Neuron (in vitro differentiated cells): ENCODE results near the gene CDH24.

Experiments used
- H2AFZ ChIP-seq: one replicate; pipeline ENCODE4 v1.6.1; 2013; ENCODE audit warnings: low read depth, mild to moderate bottlenecking, inconsistent platforms, low read length, moderate library complexity
- H3K27me3 ChIP-seq: one replicate; pipeline ENCODE4 v1.6.1; 2013; ENCODE audit warnings: low read length; ENCODE audit not compliant: insufficient read depth
- H3K36me3 ChIP-seq: one replicate; pipeline ENCODE4 v1.6.1; 2013; ENCODE audit warnings: low read length; ENCODE audit not compliant: insufficient read depth
- H3K4me1 ChIP-seq: one replicate; pipeline ENCODE4 v1.6.1; 2013; ENCODE audit warnings: low read length; ENCODE audit not compliant: insufficient read depth
- H3K4me3 ChIP-seq: 2 replicates; pipeline ENCODE4 v1.5.1; 2013; ENCODE audit warnings: mild to moderate bottlenecking, low read length, moderate library complexity
- H3K9me3 ChIP-seq: one replicate; pipeline ENCODE4 v1.6.1; 2013; ENCODE audit warnings: low read length

Gene CDH24

GRCh38 chr14:23052671-23053070 is 4.6 kb downstream of the CDH24 start:
- Histone ChIP-seq H3K27me3 (no peaks in the 10 kb centered on the region), H3K4me1 (peaks cover 13% of the 10 kb centered on the region), H2AFZ (no peak overlapping the region), H3K9me3 (peaks cover 7% of the 10 kb centered on the region), H3K4me3 (no peak overlapping the region), H3K36me3 (peaks cover 42% of the 10 kb centered on the region)

- H3K4me1 ChIP-seq, result peaks cover 13% of the 10 kb centered on the region
- peaks cover 45% of the 10 kb centered on the region for H3K36me3 ChIP-seq
- no peaks in the 10 kb centered on the region for H3K27me3 ChIP-seq
- H2AFZ ChIP-seq, result no peak overlapping the region
- no peak overlapping the region for H3K4me3 ChIP-seq
- peaks cover 7% of the 10 kb centered on the region for H3K9me3 ChIP-seq
These were observed 5.1 kb downstream of the CDH24 start for GRCh38 chr14:23052182-23052623.

DNA sequence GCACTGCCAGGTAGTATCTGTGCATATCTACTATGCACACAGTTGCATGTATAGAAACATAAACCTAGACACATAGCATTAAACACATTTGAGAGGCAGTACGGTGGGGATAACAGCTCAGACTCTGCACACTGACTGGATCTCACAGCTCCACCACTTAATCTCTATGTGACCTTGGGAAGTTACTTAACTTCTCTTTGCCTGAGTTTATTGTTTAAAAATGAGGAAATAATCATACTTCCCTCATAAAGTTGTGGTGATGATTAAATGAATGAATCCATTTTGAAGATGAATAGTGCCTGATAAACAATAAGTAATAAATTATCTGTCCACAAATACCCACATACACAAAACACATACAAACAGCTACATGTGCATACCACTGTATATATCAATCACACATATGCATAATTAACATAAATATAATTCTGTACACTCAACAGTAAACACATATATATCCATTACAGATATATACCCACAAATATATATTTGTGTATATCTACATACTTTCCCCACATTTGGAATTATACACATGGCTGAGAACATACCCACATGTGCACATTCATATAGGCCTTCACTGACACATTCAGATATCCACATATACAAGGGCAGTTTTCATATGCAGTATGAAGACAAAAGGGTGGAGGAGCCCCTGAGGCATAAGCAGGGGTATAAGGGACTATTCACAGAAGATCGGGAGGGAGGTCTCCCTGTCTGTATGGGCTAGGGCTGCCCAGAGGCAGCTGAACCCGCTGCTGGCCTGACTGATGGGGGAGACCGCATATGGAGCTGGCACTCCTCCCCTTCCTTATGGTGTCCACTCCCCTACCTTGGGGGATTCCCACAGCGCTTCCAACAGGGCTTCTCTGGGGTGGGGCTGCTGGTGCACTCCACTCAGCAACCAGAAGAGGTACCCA is 5.9 kb downstream of the CDH24 start:
- H3K36me3 ChIP-seq, result peaks cover 45% of the 10 kb centered on the region
- H3K27me3 ChIP-seq, result no peaks in the 10 kb centered on the region
- peaks cover 7% of the 10 kb centered on the region for H3K9me3 ChIP-seq
- H2AFZ ChIP-seq, result no peak overlapping the region
- peaks cover 6% of the 10 kb centered on the region for H3K4me1 ChIP-seq
- H3K4me3 ChIP-seq, result no peak overlapping the region

DNA sequence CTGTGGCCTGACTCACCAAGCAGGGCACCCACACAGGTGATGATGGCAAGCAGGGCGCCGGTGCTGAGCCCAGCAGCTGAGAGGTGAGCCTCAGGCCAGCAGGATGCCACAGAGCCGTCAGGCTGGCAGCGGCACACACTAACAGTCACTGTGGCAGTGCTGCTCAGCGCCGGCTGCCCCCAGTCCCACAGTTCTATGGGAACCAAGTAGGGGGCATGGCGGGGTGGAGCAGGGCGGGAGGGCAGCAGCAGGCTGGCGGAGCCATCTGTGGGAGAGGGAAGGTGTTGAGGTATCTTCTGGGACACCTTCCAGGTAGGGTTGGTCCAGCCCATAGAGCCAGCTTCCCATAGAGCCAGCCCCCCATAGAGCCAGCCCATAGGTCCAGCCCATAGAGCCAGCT is 8.3 kb downstream of the CDH24 start:
- no peak overlapping the region for H3K4me3 ChIP-seq
- H3K9me3 ChIP-seq, result peaks cover 7% of the 10 kb centered on the region
- H3K4me1 ChIP-seq, result no peaks in the 10 kb centered on the region
- no peak overlapping the region for H2AFZ ChIP-seq
- H3K36me3 ChIP-seq, result peaks cover 43% of the 10 kb centered on the region
- H3K27me3 ChIP-seq, result no peaks in the 10 kb centered on the region

GRCh38 chr14:23047751-23048693 is 9.3 kb downstream of the CDH24 start:
- Histone ChIP-seq H3K9me3 (peaks cover 7% of the 10 kb centered on the region), H3K27me3 (no peaks in the 10 kb centered on the region), H3K4me1 (no peaks in the 10 kb centered on the region), H3K36me3 (peaks cover 33% of the 10 kb centered on the region), H2AFZ (no peak overlapping the region), H3K4me3 (no peak overlapping the region)

GRCh38 chr14:23047034-23047634 is 10.2 kb downstream of the CDH24 start:
- peaks cover 31% of the 10 kb centered on the region for H3K36me3 ChIP-seq
- H3K27me3 ChIP-seq, result no peaks in the 10 kb centered on the region
- no peaks in the 10 kb centered on the region for H3K4me1 ChIP-seq
- peaks cover 7% of the 10 kb centered on the region for H3K9me3 ChIP-seq
- H3K4me3 ChIP-seq, result no peak overlapping the region
- H2AFZ ChIP-seq, result no peak overlapping the region

DNA sequence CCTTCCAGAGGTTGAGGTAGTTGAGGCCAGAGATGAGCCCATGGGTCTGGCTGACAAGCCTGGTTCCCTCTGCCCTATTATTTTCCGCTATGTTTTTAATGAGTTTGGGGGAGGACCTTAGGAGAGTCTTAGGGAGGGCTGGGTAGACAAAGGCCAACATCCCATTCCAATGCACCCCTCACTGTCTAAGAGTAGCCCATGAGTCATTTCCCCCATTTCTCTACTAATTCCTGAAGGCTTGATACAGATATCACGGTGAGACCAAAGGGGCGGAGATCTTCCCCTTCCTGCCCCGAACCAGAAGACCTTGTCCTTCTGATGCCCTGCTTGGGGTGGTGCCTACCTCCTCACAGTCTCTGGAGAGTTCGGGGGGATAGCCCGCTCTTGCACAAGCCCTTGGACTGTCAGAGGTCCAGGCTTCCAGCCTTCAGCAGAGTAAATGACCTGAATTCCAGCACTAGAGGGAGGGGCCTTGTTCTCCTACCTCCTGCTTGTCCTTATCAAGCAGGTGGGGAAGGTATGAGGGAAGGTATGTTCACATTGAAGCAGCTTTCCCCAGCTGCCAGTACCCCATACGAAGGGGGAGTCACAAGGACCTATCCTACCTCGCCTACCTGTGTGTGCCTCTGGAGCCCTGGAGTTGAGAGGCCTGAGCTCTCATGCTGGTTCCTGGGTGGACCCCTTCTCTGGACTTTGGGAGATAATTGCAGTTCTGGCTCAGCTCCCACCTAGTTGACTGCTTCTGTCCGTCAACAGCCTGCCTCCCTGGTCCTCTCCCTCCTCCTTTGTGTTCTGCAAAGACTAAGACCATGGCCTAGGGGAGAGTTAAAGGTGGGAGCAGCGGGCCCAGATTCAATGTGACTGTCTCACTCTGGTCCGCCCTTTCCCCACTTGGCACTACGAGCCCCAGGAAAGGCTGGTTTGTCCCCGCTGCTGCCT is 11.6 kb downstream of the CDH24 start:
- H3K4me3 ChIP-seq, result no peak overlapping the region
- no peaks in the 10 kb centered on the region for H3K4me1 ChIP-seq
- no peaks in the 10 kb centered on the region for H3K27me3 ChIP-seq
- peaks cover 24% of the 10 kb centered on the region for H3K36me3 ChIP-seq
- H2AFZ ChIP-seq, result no peak overlapping the region
- H3K9me3 ChIP-seq, result peaks cover 7% of the 10 kb centered on the region

DNA sequence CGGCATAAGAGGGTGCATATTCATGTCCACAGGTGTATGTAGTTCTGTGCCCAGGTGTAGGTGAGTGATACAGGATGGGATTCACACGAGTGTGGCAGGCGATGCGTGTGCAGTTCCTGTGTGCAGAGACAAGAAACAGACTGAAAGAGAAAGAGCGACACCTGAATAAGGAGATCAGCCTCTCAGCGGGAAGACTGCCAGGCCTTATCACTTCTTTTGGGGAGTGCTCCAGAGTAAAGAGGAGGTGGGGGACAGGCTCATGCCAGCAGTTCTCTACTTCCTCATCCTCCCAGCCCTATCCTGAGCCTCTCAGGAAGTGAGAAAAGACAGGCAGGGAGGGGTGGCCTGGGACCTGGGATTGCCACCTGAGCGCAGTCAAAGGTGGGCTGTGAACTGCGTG is 12.5 kb downstream of the CDH24 start:
- Histone ChIP-seq H3K36me3 (peaks cover 16% of the 10 kb centered on the region), H2AFZ (no peak overlapping the region), H3K4me3 (no peak overlapping the region), H3K9me3 (peaks cover 7% of the 10 kb centered on the region), H3K4me1 (no peaks in the 10 kb centered on the region), H3K27me3 (no peaks in the 10 kb centered on the region)

DNA sequence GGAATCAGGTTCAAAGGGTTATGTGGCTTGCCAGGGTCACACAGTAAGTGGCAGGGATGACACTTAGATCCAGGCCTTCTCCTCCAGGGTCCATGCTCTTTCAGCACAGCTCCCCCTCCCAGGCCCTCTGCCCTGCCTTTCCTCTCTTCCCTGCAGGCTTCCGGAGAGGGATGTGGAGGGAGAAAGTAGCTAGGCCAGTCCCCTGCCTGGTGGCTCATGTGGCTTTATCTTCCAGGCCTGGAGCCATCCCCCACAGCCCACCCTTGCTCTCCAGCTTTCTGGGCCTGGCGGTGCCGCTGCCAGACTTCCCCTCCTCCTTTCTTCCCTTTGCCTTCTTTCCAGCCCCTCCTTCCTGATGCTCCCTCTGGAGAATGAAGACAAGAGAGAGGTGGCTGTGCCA is 13.6 kb downstream of the CDH24 start:
- Histone ChIP-seq H3K4me1 (no peaks in the 10 kb centered on the region), H3K9me3 (peaks cover 6% of the 10 kb centered on the region), H2AFZ (no peak overlapping the region), H3K27me3 (no peaks in the 10 kb centered on the region), H3K36me3 (peaks cover 7% of the 10 kb centered on the region), H3K4me3 (no peak overlapping the region)

DNA sequence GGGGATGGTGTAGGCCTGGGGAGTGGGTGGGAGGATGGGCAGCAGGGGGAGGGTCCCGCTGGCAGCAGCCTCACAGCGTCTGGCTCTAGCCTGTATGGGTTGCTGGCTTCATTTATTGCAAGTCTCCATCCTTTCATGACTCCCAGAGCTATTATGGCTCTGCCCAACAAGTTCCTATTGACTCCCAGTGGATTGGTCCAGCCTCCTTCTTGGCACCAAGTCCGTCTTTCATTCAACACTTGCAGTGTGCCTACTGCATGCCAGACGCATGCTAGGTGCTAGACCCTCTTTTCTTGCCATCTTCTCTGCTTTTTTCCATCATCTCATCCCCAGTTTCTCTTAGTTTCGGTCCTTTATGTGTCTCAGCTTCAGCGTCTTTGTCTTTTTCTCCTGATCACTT is 14.2 kb downstream of the CDH24 start:
- Histone ChIP-seq H3K4me1 (no peaks in the 10 kb centered on the region), H3K9me3 (no peaks in the 10 kb centered on the region), H3K27me3 (no peaks in the 10 kb centered on the region), H3K36me3 (peaks cover 2% of the 10 kb centered on the region), H2AFZ (no peak overlapping the region), H3K4me3 (no peak overlapping the region)

DNA sequence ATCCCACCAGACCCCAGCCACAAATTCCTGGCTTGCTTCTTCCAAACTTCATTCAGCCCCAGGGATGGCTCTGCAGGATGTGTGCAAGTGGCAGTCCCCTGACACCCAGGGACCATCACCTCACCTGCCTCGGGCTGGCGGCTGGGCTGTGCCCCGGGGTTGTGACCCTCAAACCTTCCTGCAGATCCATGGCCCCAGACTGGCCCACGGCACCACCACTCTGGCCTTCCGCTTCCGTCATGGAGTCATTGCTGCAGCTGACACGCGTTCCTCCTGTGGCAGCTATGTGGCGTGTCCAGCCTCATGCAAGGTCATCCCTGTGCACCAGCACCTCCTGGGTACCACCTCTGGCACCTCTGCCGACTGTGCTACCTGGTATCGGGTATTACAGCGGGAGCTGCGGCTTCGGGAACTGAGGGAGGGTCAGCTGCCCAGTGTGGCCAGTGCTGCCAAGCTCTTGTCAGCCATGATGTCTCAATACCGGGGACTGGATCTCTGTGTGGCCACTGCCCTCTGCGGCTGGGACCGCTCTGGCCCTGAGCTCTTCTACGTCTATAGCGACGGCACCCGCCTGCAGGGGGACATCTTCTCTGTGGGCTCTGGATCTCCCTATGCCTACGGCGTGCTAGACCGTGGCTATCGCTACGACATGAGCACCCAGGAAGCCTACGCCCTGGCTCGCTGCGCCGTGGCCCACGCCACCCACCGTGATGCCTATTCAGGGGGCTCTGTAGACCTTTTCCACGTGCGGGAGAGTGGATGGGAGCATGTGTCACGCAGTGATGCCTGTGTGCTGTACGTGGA is 15.0 kb downstream of the CDH24 start, which contains the start of gene PSMB11:
Gene PSMB11, plus strand, starts transcription at position 51 of the 804 bp plus-strand sequence. Its CDS starts 14 bp downstream, at position 65.
- no peaks in the 10 kb centered on the region for H3K36me3 ChIP-seq
- no peaks in the 10 kb centered on the region for H3K9me3 ChIP-seq
- no peaks in the 10 kb centered on the region for H3K4me1 ChIP-seq
- H3K4me3 ChIP-seq, result no peak within 1 kb of the TSS
- H2AFZ ChIP-seq, result no peak within 1 kb of the TSS
- no peaks in the 10 kb centered on the region for H3K27me3 ChIP-seq
